HepG2 (cell line): Measurements from ENCODE around the gene LRRC74A. TPM values are rescaled to one million over a fixed set of nuclear protein-coding genes. Genes with fewer than 3 reads are reported as not detected.
A peak's percentile ranks its signal among the peaks of the same experiment; 100 is the strongest.

Experiments used
- AHR ChIP-seq: IDR thresholded peaks from 2 replicates; pipeline ENCODE4 v1.6.1; 2018; ENCODE audit warnings: missing genetic modification reagents, missing compliant biosample characterization
- ATRX ChIP-seq: sonication (generic); formaldehyde crosslinking; IDR thresholded peaks from 2 replicates; pipeline ENCODE4 v1.4.0; 2020; ENCODE audit warnings: missing genetic modification reagents, borderline replicate concordance
- DR1 ChIP-seq: sonication (generic); formaldehyde crosslinking; IDR thresholded peaks from 2 replicates; pipeline ENCODE4 v1.8.0; 2021; ENCODE audit warnings: mild to moderate bottlenecking, missing genetic modification reagents, inconsistent platforms
- FOXC1 ChIP-seq: sonication (generic); formaldehyde crosslinking; IDR thresholded peaks from 2 replicates; pipeline ENCODE4 v1.8.0; 2022; ENCODE audit warnings: mild to moderate bottlenecking, missing genetic modification reagents, borderline replicate concordance
- HHEX ChIP-seq: IDR thresholded peaks from 2 replicates; pipeline ENCODE4 v1.6.1; 2016; ENCODE audit warnings: control low read depth
- IRF2 ChIP-seq: IDR thresholded peaks from 2 replicates; pipeline ENCODE4 v1.6.1; 2018; ENCODE audit warnings: missing genetic modification reagents, missing compliant biosample characterization
- PAXIP1 ChIP-seq: sonication (generic); formaldehyde crosslinking; conservative IDR thresholded peaks from 2 replicates; pipeline ENCODE4 v1.4.0; 2020; ENCODE audit warnings: mild to moderate bottlenecking, missing genetic modification reagents, moderate library complexity
- REXO4 ChIP-seq: sonication (generic); formaldehyde crosslinking; IDR thresholded peaks from 2 replicates; pipeline ENCODE4 v1.8.0; 2022; ENCODE audit warnings: missing genetic modification reagents, mild to moderate bottlenecking, borderline replicate concordance
- SKI ChIP-seq: fragments of 450-650 bp; IDR thresholded peaks from one replicate; pipeline ENCODE4 v1.6.1; 2018; ENCODE audit warnings: mild to moderate bottlenecking; ENCODE audit not compliant: partially characterized antibody
- TCF7 ChIP-seq: sonication (generic); IDR thresholded peaks from 2 replicates; pipeline ENCODE4 v1.6.1; 2016; ENCODE audit warnings: antibody characterized with exemption, low read depth
- U2AF2 ChIP-seq: fragments of 200-400 bp; formaldehyde crosslinking; IDR thresholded peaks from 2 replicates; pipeline ENCODE4 v1.6.1; 2017; ENCODE audit warnings: low read depth, mild to moderate bottlenecking, low read length
- ZFP36 ChIP-seq: fragments of 150-350 bp; IDR thresholded peaks from 2 replicates; pipeline ENCODE4 v1.6.1; 2018; ENCODE audit warnings: borderline replicate concordance, low read length, low read depth; ENCODE audit not compliant: partially characterized antibody
- ZFP62 ChIP-seq: sonication (generic); formaldehyde crosslinking; IDR thresholded peaks from 2 replicates; pipeline ENCODE4 v1.4.0; 2020; ENCODE audit warnings: missing genetic modification reagents
- ZNF10 ChIP-seq: sonication (generic); formaldehyde crosslinking; IDR thresholded peaks from 2 replicates; pipeline ENCODE4 v1.4.0; 2020; ENCODE audit warnings: mild to moderate bottlenecking, low read depth, missing genetic modification reagents, borderline replicate concordance
- ZNF232 ChIP-seq: sonication (generic); formaldehyde crosslinking; IDR thresholded peaks from 2 replicates; pipeline ENCODE4 v1.4.0; 2020; ENCODE audit warnings: missing genetic modification reagents, borderline replicate concordance
- ZNF235 ChIP-seq: sonication (generic); formaldehyde crosslinking; IDR thresholded peaks from 2 replicates; pipeline ENCODE4 v1.8.1; 2023; ENCODE audit warnings: mild to moderate bottlenecking, missing genetic modification reagents, borderline replicate concordance
- ZNF317 ChIP-seq: sonication (generic); formaldehyde crosslinking; IDR thresholded peaks from 2 replicates; pipeline ENCODE4 v1.5.0; 2020; ENCODE audit warnings: mild to moderate bottlenecking, missing genetic modification reagents
- ZNF362 ChIP-seq: sonication (generic); formaldehyde crosslinking; IDR thresholded peaks from 2 replicates; pipeline ENCODE4 v1.4.0; 2020; ENCODE audit warnings: missing genetic modification reagents, mild to moderate bottlenecking, borderline replicate concordance
- ZNF382 ChIP-seq: sonication (generic); formaldehyde crosslinking; IDR thresholded peaks from 2 replicates; pipeline ENCODE4 v1.5.0; 2020; ENCODE audit warnings: missing genetic modification reagents, mild to moderate bottlenecking, borderline replicate concordance
- ZNF546 ChIP-seq: sonication (generic); formaldehyde crosslinking; conservative IDR thresholded peaks from 2 replicates; pipeline ENCODE4 v1.8.1; 2023; ENCODE audit warnings: mild to moderate bottlenecking, missing genetic modification reagents
- polyA plus RNA-seq, 8 experiments: library from polyadenylated mRNA; depleted of rRNA in 3 of 8; stranded (reverse) in 7 of 8; unstranded in 1 of 8; fragments of >200 nt; fragmentation: Illumina TruSeq in 4 of 8; extraction: Trizol in 4 of 8; gene quantifications; 2 replicates each; pipeline versions ENCODE4 v1.2.1 to v1.2.3, GENCODE V29; 2011 to 2016; ENCODE audit warnings: low read depth in 4 of 8, missing spikeins in 1 of 8, mixed read lengths in 1 of 8; ENCODE audit not compliant: insufficient read depth in 1 of 8
- total RNA-seq, 5 experiments: library from RNA; depleted of rRNA; stranded (reverse); fragments of >200 nt; fragmentation: Illumina TruSeq; extraction: Trizol; gene quantifications; 2 replicates each; pipeline ENCODE4 v1.2.3, GENCODE V29; 2016; ENCODE audit warnings: low read depth in 1 of 5
- TF ChIP-seq, protein P1 (sequence below): sonication (generic); formaldehyde crosslinking; IDR thresholded peaks from 2 replicates; pipeline ENCODE4 v1.4.0; 2020; ENCODE audit warnings: missing genetic modification reagents
- TF ChIP-seq, protein P2 (sequence below): fragments of 450-650 bp; IDR thresholded peaks from 2 replicates; pipeline ENCODE4 v1.6.1; 2017

LRRC74A gene
- total and polyA plus RNA-seq, 2 of the 13 experiments (the other 11 are each of a cell fraction or from before 2014, with no cell fraction given): not detected

- TF ChIP-seq ZFP36: peak; percentile 59
- TF ChIP-seq ZNF10 (CRISPR knock-in tag): no peak
- TF ChIP-seq ZNF362 (CRISPR knock-in tag): no peak
- TF ChIP-seq TCF7: peak; percentile 13; the same call in 1 of the 2 replicates
- no peak for TF ChIP-seq FOXC1
- no peak for TF ChIP-seq ZFP62 (CRISPR knock-in tag)
- no peak for TF ChIP-seq ZNF546 (CRISPR knock-in tag)
- peak; percentile 91 for TF ChIP-seq ZNF317 (CRISPR knock-in tag)
- TF ChIP-seq AHR (CRISPR knock-in tag): no peak
- TF ChIP-seq ZNF235 (CRISPR knock-in tag): no peak
- no peak for TF ChIP-seq DR1 (CRISPR knock-in tag)
- no peak for TF ChIP-seq ATRX
- TF ChIP-seq ZNF382 (CRISPR knock-in tag): no peak
- TF ChIP-seq, protein P1, sequence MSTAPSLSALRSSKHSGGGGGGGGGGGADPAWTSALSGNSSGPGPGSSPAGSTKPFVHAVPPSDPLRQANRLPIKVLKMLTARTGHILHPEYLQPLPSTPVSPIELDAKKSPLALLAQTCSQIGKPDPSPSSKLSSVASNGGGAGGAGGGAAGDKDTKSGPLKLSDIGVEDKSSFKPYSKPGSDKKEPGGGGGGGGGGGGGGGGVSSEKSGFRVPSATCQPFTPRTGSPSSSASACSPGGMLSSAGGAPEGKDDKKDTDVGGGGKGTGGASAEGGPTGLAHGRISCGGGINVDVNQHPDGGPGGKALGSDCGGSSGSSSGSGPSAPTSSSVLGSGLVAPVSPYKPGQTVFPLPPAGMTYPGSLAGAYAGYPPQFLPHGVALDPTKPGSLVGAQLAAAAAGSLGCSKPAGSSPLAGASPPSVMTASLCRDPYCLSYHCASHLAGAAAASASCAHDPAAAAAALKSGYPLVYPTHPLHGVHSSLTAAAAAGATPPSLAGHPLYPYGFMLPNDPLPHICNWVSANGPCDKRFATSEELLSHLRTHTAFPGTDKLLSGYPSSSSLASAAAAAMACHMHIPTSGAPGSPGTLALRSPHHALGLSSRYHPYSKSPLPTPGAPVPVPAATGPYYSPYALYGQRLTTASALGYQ (CRISPR knock-in tag): peak; percentile 52; the same call in 1 of the 2 replicates
- peak; percentile 79 for TF ChIP-seq PAXIP1
- peak; percentile 80 for TF ChIP-seq IRF2 (CRISPR knock-in tag)
- no peak for TF ChIP-seq REXO4
- peak; percentile 40 for TF ChIP-seq SKI
- TF ChIP-seq, protein P2, sequence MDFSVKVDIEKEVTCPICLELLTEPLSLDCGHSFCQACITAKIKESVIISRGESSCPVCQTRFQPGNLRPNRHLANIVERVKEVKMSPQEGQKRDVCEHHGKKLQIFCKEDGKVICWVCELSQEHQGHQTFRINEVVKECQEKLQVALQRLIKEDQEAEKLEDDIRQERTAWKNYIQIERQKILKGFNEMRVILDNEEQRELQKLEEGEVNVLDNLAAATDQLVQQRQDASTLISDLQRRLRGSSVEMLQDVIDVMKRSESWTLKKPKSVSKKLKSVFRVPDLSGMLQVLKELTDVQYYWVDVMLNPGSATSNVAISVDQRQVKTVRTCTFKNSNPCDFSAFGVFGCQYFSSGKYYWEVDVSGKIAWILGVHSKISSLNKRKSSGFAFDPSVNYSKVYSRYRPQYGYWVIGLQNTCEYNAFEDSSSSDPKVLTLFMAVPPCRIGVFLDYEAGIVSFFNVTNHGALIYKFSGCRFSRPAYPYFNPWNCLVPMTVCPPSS: no peak
- no peak for TF ChIP-seq U2AF2
- no peak for TF ChIP-seq HHEX (CRISPR knock-in tag)
- peak; percentile 97 for TF ChIP-seq ZNF232
Observed at GRCh38 chr14:76832503-76832988, 6.3 kb downstream of the LRRC74A start (continued).
